Chondrocyte (in vitro differentiated cells): ENCODE results near the gene GABBR2. TPM values are rescaled to one million over a fixed set of nuclear protein-coding genes. Genes with fewer than 3 reads are reported as not detected.

Experiments used
- DNase-seq: peaks from one replicate; pipeline ENCODE4 v3.0.0; 2021; ENCODE audit warnings: mixed read lengths, low spot score
- H3K27ac Mint-ChIP-seq: one replicate; pipeline ENCODE4 v1.8.0; 2021; ENCODE audit warnings: mild to moderate bottlenecking, moderate library complexity, mixed read lengths; ENCODE audit not compliant: unreplicated experiment
- H3K27me3 Mint-ChIP-seq: 2 replicates; pipeline ENCODE4 v1.8.0; 2021; ENCODE audit warnings: low read depth, mixed read lengths
- H3K36me3 Mint-ChIP-seq: 2 replicates; pipeline ENCODE4 v1.8.0; 2021; ENCODE audit warnings: low read depth, mixed read lengths
- H3K4me1 Mint-ChIP-seq: 2 replicates; pipeline ENCODE4 v1.8.0; 2021; ENCODE audit warnings: low read depth, mild to moderate bottlenecking, mixed read lengths
- H3K4me3 Mint-ChIP-seq: one replicate; pipeline ENCODE4 v1.8.0; 2021; ENCODE audit warnings: mild to moderate bottlenecking, moderate library complexity, mixed read lengths; ENCODE audit not compliant: unreplicated experiment
- H3K9me3 Mint-ChIP-seq: 2 replicates; pipeline ENCODE4 v1.8.0; 2021; ENCODE audit warnings: low read depth, mixed read lengths
- total RNA-seq: library from RNA; stranded (reverse); gene quantifications from 3 replicates; pipeline ENCODE4 v1.2.1, GENCODE V29; 2021
- TF ChIP-seq, protein P1 (sequence below): fragments of 200-600 bp; sonication (generic); IDR thresholded peaks from 2 replicates; pipeline ENCODE4 v1.5.0; 2021; ENCODE audit warnings: antibody characterized with exemption, mild to moderate bottlenecking, moderate library complexity

Gene GABBR2
- total RNA-seq, 1 donor from 2014 or later = 0.12 TPM

DNA sequence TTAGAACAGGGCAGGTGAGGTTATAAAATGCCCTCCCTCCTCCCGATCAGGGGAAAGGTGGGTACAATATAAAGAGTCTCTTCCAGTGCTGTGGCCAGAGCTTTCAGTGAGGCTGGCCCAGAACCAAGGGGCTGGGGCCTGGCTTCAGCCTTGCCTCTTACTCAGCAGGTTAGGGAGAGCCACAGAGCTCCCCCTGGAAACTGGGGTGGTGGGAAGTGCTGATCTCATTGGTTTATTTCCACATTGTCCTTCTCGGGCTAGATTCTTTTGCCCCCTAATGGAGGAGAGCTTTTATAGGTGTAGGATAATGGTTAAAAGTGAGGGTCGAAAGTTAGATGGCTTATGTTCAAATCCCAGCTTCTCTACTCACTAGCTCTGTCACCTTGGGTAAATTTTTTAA, 266.6 kb downstream of the GABBR2 start:
- H3K9me3 Mint-ChIP-seq = no peaks in the 10 kb centered on the region
- no peak for DNase-seq
- no peak overlapping the region for H3K4me3 Mint-ChIP-seq
- H3K27me3 Mint-ChIP-seq = peaks cover 47% of the 10 kb centered on the region
- no peaks in the 10 kb centered on the region for H3K36me3 Mint-ChIP-seq
- H3K4me1 Mint-ChIP-seq = no peaks in the 10 kb centered on the region
- H3K27ac Mint-ChIP-seq = no peak overlapping the region
- TF ChIP-seq, protein P1, sequence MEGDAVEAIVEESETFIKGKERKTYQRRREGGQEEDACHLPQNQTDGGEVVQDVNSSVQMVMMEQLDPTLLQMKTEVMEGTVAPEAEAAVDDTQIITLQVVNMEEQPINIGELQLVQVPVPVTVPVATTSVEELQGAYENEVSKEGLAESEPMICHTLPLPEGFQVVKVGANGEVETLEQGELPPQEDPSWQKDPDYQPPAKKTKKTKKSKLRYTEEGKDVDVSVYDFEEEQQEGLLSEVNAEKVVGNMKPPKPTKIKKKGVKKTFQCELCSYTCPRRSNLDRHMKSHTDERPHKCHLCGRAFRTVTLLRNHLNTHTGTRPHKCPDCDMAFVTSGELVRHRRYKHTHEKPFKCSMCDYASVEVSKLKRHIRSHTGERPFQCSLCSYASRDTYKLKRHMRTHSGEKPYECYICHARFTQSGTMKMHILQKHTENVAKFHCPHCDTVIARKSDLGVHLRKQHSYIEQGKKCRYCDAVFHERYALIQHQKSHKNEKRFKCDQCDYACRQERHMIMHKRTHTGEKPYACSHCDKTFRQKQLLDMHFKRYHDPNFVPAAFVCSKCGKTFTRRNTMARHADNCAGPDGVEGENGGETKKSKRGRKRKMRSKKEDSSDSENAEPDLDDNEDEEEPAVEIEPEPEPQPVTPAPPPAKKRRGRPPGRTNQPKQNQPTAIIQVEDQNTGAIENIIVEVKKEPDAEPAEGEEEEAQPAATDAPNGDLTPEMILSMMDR = no peak

DNA sequence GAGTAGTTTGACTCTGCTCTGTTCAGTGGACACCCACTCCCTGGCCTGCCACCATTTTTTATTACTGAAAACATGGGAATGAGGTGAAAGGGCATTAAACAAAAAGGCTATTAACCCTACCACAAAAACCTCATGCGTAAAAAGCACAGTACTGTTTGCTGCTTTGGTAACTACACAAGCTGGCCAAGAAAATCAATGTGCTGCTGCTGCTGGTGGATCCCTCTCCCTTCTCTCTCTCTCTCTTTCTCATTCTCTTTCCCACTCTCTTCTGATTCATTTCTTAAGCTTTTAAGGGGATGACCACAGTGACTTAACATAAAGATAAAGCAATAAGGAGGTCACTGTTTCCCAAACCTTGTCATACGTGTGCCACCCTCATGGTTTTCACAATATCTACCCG, 270.1 kb downstream of the GABBR2 start:
- Mint-ChIP-seq H3K27me3 (peaks cover 27% of the 10 kb centered on the region), H3K9me3 (no peaks in the 10 kb centered on the region), H3K27ac (no peak overlapping the region), H3K4me1 (no peaks in the 10 kb centered on the region), H3K4me3 (no peak overlapping the region), H3K36me3 (no peaks in the 10 kb centered on the region)
- TF ChIP-seq, protein P1 = no peak
- no peak for DNase-seq

DNA sequence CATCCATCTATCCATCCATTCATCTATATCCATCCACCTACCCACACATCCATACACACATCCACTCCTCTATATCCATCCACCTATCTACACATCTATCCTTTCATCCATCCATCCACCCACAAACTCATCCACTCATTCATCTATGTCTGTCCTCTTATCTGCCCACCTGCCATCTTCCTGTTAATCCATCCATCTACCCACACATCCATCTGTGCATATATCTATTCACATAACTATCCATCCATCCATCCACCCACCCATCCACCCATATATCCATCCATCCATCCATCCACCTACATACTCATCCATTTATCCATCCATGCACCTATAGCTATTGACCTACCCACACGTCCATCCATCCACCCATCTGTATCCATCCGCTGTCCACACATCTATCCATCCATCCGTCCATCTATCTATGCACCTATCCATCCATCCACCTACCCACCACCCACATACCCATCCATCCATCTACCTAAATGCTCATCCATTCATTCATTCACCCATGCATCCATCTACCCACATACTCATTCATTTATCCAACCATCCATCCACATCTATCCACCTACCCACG, 271.2 kb downstream of the GABBR2 start:
- Mint-ChIP-seq H3K4me1 (no peaks in the 10 kb centered on the region), H3K4me3 (no peak overlapping the region), H3K27ac (no peak overlapping the region), H3K36me3 (no peaks in the 10 kb centered on the region), H3K27me3 (peaks cover 17% of the 10 kb centered on the region), H3K9me3 (no peaks in the 10 kb centered on the region)
- DNase-seq = no peak
- TF ChIP-seq, protein P1 = no peak

DNA sequence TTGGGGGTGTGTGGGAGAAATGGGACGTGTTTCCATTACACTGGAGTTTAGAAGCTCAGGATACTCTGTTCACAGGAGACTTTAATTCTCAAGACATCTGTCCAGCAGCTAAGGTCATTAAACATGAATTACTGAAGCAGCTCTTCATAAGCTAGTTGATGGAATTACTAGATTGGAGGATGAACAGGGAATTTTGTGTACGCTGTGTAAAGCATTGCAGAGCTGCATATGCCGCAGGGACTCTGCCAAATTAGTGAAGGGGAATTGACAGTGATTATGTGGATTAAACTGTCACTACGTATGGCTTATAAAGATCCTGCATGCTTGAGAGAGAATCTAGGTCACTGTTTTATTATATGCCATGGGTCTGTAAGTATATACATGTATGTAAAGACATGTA, 275.8 kb downstream of the GABBR2 start:
- Mint-ChIP-seq H3K27ac (no peak overlapping the region), H3K9me3 (peaks cover 7% of the 10 kb centered on the region), H3K4me3 (no peak overlapping the region), H3K27me3 (peaks cover 8% of the 10 kb centered on the region), H3K36me3 (no peaks in the 10 kb centered on the region), H3K4me1 (no peaks in the 10 kb centered on the region)
- no peak for DNase-seq
- TF ChIP-seq, protein P1 = no peak

DNA sequence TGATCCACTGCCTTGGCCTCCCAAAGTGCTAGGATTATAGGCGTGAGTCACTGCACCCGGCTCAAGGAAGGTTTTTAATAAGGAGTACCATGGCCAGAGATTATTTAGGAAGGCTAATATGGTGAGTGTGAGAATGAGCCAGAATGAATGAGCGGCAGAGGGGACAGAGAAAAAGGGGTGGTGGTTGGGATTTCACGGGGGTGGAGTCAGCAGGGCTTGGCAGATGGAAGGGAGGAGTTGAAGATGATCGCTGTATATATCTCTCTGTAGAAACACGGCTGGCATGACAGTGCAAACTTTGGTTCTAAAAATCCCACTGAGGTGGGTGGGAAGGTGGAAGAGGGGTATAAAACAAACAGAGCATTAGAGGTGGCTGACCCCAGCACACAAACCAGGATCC, 276.6 kb downstream of the GABBR2 start:
- Mint-ChIP-seq H3K4me1 (no peaks in the 10 kb centered on the region), H3K27ac (no peak overlapping the region), H3K9me3 (peaks cover 11% of the 10 kb centered on the region), H3K27me3 (peaks cover 8% of the 10 kb centered on the region), H3K4me3 (no peak overlapping the region), H3K36me3 (no peaks in the 10 kb centered on the region)
- no peak for DNase-seq
- TF ChIP-seq, protein P1 = no peak
